HG03565 (cell line): Measurements from ENCODE around the gene NR2C2AP.
"Not testable (repeated sequence)": the region's sequence is repeated elsewhere in the genome, so short reads cannot be mapped to it uniquely, and the experiment has no call there.

ENCODE experiments used
- ATAC-seq: cut with Tn5 transposase; IDR thresholded peaks from one replicate; pipeline ENCODE4 v1.9.1; 2021; ENCODE audit warnings: mild to moderate bottlenecking, moderate library complexity; ENCODE audit not compliant: unreplicated experiment

NR2C2AP gene

GRCh38 chr19:19185853-19186740 is 17.1 kb downstream of the NR2C2AP start:
- ATAC-seq = no peak

- ATAC-seq = no peak
Measured at GRCh38 chr19:19181488-19181998, 21.7 kb downstream of the NR2C2AP start.

- no peak for ATAC-seq
Measured at GRCh38 chr19:19179548-19180441, 23.4 kb downstream of the NR2C2AP start.

GRCh38 chr19:19176950-19177349 is 26.3 kb downstream of the NR2C2AP start:
- ATAC-seq = no peak

- ATAC-seq = not testable (repeated sequence)
Measured at GRCh38 chr19:19173243-19173642, 30.0 kb downstream of the NR2C2AP start.

- ATAC-seq = no peak
Measured at GRCh38 chr19:19171821-19172532, 31.2 kb downstream of the NR2C2AP start.

GRCh38 chr19:19170873-19171672 is 32.1 kb downstream of the NR2C2AP start:
- ATAC-seq = no peak

GRCh38 chr19:19170053-19170872 is 33.0 kb downstream of the NR2C2AP start, which contains the start of gene MEF2B:
MEF2B (minus strand) TSS chr19:19170263; CDS start chr19:19150735, 19,528 bp downstream.
- peak; percentile 50 for ATAC-seq

- ATAC-seq = no peak
Measured at GRCh38 chr19:19169236-19170052, 33.8 kb downstream of the NR2C2AP start.

- ATAC-seq = no peak
Measured at GRCh38 chr19:19167612-19168011, 35.6 kb downstream of the NR2C2AP start.

GRCh38 chr19:19165396-19165795 is 37.8 kb downstream of the NR2C2AP start:
- no peak for ATAC-seq

GRCh38 chr19:19162495-19162894 is 40.7 kb downstream of the NR2C2AP start:
- no peak for ATAC-seq

- ATAC-seq = no peak
Measured at GRCh38 chr19:19160461-19161035, 42.7 kb downstream of the NR2C2AP start.

GRCh38 chr19:19159534-19159933 is 43.7 kb downstream of the NR2C2AP start:
- no peak for ATAC-seq

GRCh38 chr19:19157808-19158207 is 45.4 kb downstream of the NR2C2AP start:
- no peak for ATAC-seq

GRCh38 chr19:19155495-19156219 is 47.6 kb downstream of the NR2C2AP start:
- ATAC-seq = peak; percentile 41
